Hematopoietic multipotent progenitor cell treated with erythropoietin and hydrocortisone succinate and interleukin-3 and kit ligand, for 8 days (in vitro differentiated cells): ENCODE measurements around the gene PCDHB6.
"Not testable (repeated sequence)": the region's sequence is repeated elsewhere in the genome, so short reads cannot be mapped to it uniquely, and the experiment has no call there.

ENCODE experiments used
- DNase-seq: peaks from one replicate; pipeline ENCODE4 v3.0.0-alpha.2; 2015

The PCDHB6 gene

DNA sequence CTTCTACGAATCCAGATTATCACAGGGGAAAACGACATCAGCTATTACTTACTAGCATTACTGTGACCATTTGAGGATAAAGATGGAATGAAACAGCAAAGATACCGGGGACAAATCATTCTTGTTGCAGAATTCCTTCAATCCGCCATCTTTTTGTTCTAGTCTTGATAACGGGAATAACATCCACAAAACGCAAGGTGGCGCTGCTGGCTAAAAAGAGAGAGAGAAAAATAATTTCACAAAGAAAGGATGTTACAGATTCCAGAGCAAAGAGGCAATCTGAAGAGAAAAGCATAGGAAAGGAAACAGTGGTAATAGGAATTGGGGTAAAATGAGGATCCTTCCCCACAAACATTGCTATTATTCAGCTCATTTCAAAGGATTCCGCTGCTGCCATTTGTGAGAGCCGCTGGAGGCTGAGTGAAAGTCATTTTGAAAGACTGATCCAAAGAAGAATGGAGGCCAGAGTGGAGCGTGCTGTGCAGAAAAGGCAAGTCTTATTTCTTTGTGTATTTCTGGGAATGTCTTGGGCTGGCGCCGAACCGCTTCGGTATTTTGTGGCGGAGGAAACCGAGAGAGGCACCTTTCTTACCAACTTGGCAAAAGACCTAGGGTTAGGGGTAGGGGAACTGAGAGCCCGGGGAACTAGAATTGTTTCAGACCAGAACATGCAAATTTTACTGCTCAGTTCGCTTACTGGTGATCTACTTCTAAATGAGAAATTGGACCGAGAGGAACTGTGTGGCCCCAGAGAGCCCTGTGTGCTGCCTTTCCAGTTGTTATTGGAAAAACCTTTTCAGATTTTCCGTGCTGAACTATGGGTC is 22.7 kb downstream of the PCDHB6 start, which contains the start of gene PCDHB7:
TSS of gene PCDHB7 (plus strand) at position 264 of the 824 bp plus-strand sequence. CDS start at position 456, 192 bp downstream.
- DNase-seq = peak; percentile 29

DNA sequence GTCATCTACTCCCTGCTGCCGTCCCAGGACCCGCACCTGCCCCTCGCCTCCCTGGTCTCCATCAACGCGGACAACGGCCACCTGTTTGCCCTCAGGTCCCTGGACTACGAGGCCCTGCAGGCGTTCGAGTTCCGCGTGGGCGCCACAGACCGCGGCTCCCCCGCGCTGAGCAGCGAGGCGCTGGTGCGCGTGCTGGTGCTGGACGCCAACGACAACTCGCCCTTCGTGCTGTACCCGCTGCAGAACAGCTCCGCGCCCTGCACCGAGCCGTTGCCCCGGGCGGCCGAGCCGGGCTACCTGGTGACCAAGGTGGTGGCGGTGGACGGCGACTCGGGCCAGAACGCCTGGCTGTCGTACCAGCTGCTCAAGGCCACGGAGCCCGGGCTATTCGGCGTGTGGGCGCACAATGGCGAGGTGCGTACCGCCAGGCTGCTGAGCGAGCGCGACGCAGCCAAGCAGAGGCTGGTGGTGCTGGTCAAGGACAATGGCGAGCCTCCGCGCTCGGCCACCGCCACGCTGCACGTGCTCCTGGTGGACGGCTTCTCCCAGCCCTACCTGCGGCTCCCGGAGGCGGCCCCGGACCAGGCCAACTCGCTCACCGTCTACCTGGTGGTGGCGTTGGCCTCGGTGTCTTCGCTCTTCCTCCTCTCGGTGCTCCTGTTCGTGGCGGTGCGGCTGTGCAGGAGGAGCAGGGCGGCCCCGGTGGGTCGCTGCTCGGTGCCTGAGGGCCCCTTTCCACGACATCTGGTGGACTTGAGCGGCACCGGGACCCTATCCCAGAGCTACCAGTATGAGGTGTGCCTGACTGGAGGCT is 24.6 kb downstream of the PCDHB6 start:
- not testable (repeated sequence) for DNase-seq

- no peak for DNase-seq
Measured at GRCh38 chr5:141175933-141176332, 26.1 kb downstream of the PCDHB6 start.

DNA sequence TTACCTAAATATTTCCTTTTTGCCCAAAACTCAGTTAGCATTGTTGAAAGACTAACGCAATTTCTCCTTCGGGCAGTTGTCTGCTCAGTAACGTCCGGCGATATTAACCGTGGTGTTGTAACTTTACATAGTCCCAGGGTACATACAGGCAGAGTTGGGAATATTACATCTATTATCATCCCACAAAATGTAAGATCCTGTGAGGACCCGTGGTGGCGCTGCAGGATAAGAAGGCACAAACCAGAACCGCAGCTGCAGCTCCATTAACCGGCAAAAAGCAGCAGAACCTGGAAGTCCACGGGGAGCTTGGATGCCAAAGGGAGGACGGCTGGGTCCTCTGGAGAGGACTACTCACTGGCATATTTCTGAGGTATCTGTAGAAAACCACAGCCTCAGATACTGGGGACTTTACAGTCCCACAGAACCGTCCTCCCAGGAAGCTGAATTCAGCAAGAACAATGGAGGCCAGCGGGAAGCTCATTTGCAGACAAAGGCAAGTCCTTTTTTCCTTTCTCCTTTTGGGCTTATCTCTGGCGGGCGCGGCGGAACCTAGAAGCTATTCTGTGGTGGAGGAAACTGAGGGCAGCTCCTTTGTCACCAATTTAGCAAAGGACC is 27.8 kb downstream of the PCDHB6 start, which contains the start of gene PCDHB8:
TSS of gene PCDHB8 (plus strand) at position 214 of the 615 bp plus-strand sequence. CDS start at position 459, 245 bp downstream.
- not testable (repeated sequence) for DNase-seq

- not testable (repeated sequence) for DNase-seq
Measured at GRCh38 chr5:141179371-141179770, 29.5 kb downstream of the PCDHB6 start.

DNA sequence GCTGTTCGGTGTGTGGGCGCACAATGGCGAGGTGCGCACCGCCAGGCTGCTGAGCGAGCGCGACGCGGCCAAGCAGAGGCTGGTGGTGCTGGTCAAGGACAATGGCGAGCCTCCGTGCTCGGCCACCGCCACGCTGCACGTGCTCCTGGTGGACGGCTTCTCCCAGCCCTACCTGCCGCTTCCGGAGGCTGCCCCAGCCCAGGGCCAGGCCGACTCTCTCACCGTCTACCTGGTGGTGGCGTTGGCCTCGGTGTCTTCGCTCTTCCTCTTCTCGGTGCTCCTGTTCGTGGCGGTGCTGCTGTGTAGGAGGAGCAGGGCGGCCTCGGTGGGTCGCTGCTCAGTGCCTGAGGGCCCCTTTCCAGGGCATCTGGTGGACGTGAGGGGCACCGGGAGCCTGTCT is 30.0 kb downstream of the PCDHB6 start:
- not testable (repeated sequence) for DNase-seq

DNA sequence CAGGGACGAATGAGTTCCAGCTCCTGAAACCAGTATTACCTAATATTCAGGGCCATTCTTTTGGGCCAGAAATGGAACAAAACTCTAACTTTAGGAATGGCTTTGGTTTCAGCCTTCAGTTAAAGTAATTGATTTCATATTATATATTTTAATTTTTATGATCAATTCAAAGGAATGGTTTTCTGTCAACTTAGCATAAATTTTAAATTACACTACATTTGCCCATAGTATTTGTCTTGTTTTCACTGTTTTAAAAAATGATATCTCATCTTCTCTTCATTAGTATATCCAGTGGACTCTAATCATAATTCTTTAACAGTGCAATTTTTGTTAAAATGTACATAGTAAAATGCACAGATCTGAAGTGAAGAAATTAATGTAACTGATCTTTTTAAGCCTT is 30.5 kb downstream of the PCDHB6 start:
- DNase-seq = no peak

GRCh38 chr5:141182248-141182647 is 32.4 kb downstream of the PCDHB6 start, which contains the start of gene PCDHB16:
PCDHB16 (plus strand) TSS chr5:141182387; CDS start chr5:141182560, 173 bp downstream.
- DNase-seq = no peak

DNA sequence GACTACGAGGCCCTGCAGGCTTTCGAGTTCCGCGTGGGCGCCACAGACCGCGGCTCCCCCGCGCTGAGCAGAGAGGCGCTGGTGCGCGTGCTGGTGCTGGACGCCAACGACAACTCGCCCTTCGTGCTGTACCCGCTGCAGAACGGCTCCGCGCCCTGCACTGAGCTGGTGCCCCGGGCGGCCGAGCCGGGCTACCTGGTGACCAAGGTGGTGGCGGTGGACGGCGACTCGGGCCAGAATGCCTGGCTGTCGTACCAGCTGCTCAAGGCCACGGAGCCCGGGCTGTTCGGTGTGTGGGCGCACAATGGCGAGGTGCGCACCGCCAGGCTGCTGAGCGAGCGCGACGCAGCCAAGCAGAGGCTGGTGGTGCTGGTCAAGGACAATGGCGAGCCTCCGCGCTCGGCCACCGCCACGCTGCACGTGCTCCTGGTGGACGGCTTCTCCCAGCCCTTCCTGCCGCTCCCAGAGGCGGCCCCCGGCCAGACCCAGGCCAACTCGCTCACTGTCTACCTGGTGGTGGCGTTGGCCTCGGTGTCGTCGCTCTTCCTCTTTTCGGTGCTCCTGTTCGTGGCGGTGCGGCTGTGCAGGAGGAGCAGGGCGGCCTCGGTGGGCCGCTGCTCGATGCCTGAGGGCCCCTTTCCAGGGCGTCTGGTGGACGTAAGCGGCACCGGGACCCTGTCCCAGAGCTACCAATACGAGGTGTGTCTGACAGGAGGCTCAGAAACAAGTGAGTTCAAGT is 34.4 kb downstream of the PCDHB6 start:
- DNase-seq = not testable (repeated sequence)

GRCh38 chr5:141186897-141187512 is 37.1 kb downstream of the PCDHB6 start, which contains the start of gene PCDHB9:
PCDHB9 (plus strand) TSS chr5:141187161; CDS start chr5:141187319, 158 bp downstream.
- peak; percentile 1 for DNase-seq

DNA sequence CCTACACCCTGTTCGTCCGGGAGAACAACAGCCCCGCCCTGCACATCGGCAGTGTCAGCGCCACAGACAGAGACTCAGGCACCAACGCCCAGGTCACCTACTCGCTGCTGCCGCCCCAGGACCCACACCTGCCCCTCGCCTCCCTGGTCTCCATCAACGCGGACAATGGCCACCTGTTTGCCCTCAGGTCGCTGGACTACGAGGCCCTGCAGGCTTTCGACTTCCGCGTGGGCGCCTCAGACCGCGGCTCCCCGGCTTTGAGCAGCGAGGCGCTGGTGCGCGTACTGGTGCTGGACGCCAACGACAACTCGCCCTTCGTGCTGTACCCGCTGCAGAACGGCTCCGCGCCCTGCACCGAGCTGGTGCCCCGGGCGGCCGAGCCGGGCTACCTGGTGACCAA is 38.8 kb downstream of the PCDHB6 start:
- not testable (repeated sequence) for DNase-seq

- not testable (repeated sequence) for DNase-seq
Measured at GRCh38 chr5:141189131-141189530, 39.3 kb downstream of the PCDHB6 start.

GRCh38 chr5:141192110-141192725 is 42.4 kb downstream of the PCDHB6 start, which contains the start of gene PCDHB10:
PCDHB10 (plus strand) TSS chr5:141192353; CDS start chr5:141192553, 200 bp downstream.
- peak; percentile 27 for DNase-seq

GRCh38 chr5:141194332-141194731 is 44.5 kb downstream of the PCDHB6 start:
- not testable (repeated sequence) for DNase-seq

- DNase-seq = no peak
Measured at GRCh38 chr5:141196363-141196762, 46.5 kb downstream of the PCDHB6 start.

GRCh38 chr5:141199359-141200235 is 49.7 kb downstream of the PCDHB6 start, which contains the start of gene PCDHB11:
PCDHB11 (plus strand) TSS chr5:141199627; CDS start chr5:141199775, 148 bp downstream.
- DNase-seq = no peak

DNA sequence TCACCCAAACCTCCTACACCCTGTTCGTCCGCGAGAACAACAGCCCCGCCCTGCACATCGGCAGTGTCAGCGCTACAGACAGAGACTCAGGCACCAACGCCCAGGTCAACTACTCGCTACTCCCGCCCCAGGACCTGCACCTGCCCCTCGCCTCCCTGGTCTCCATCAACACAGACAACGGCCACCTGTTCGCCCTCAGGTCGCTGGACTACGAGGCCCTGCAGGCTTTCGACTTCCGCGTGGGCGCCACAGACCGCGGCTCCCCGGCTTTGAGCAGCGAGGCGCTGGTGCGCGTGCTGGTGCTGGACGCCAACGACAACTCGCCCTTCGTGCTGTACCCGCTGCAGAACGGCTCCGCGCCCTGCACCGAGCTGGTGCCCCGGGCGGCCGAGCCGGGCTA is 51.3 kb downstream of the PCDHB6 start:
- DNase-seq = not testable (repeated sequence)

- not testable (repeated sequence) for DNase-seq
Measured at GRCh38 chr5:141201646-141202045, 51.8 kb downstream of the PCDHB6 start.
